ENCODE results near the gene STAT2. TPM values are rescaled to one million over a fixed set of nuclear protein-coding genes. Genes with fewer than 3 reads are reported as not detected.

The STAT2 gene
- total RNA-seq, result 291 and 409 TPM in 2 replicates

GRCh38 chr12:56359851-56360767 lies at the start of gene STAT2:
STAT2 (minus strand) TSS chr12:56360107; CDS start chr12:56356571, 3,536 bp downstream.

GRCh38 chr12:56362130-56363059 lies 2.5 kb upstream of the STAT2 start, which contains the start of gene APOF:
APOF (minus strand) TSS chr12:56362857; CDS start chr12:56362745, 112 bp downstream.

GRCh38 chr12:56338308-56339157 lies 21.4 kb downstream of the STAT2 start, which contains the start of gene IL23A:
IL23A (plus strand) TSS chr12:56338884; CDS start chr12:56339045, 161 bp downstream.

GRCh38 chr12:56333679-56334489 lies 26.0 kb downstream of the STAT2 start, which contains the start of gene PAN2:
PAN2 (minus strand) TSS chr12:56334000; CDS start chr12:56333094, 906 bp downstream.

GRCh38 chr12:56315622-56316473 lies 44.1 kb downstream of the STAT2 start, which contains the start of gene CNPY2:
CNPY2 (minus strand) TSS chr12:56315988; CDS start chr12:56315217, 771 bp downstream.

GRCh38 chr12:56299853-56300643 lies 59.9 kb downstream of the STAT2 start, which contains the start of gene CS:
CS (minus strand) TSS chr12:56300330; CDS start chr12:56300201, 129 bp downstream.

Other genes starting within 250 kb of the STAT2 start
- gene RPL41, start 243.5 kb downstream of the STAT2 start, total RNA-seq, result 1,465 and 2,446 TPM in 2 replicates
- gene ZC3H10, start 241.8 kb downstream of the STAT2 start, total RNA-seq, result 4.4 and 5.6 TPM in 2 replicates
- gene ESYT1, start 231.8 kb downstream of the STAT2 start, total RNA-seq, result 396 and 399 TPM in 2 replicates
- gene MYL6B, start 207.5 kb downstream of the STAT2 start, total RNA-seq, result 68.3 and 89.3 TPM in 2 replicates
- gene MYL6, start 201.7 kb downstream of the STAT2 start, total RNA-seq, result 1,139 and 2,051 TPM in 2 replicates
- gene SMARCC2, start 170.6 kb downstream of the STAT2 start, total RNA-seq, result 42.6 and 58.9 TPM in 2 replicates
- gene RNF41, start 138.2 kb downstream of the STAT2 start, total RNA-seq, result 82.5 and 144 TPM in 2 replicates
- 27.0 and 29.2 TPM in 2 replicates for gene NABP2, start 135.8 kb downstream of the STAT2 start, total RNA-seq
- not detected in 2 replicates for gene SLC39A5, start 130.1 kb downstream of the STAT2 start, total RNA-seq
- 14.0 and 15.9 TPM in 2 replicates for gene ANKRD52, start 101.7 kb downstream of the STAT2 start, total RNA-seq
- 8.6 and 11.9 TPM in 2 replicates for gene COQ10A, start 93.2 kb downstream of the STAT2 start, total RNA-seq
- gene CS, start 59.8 kb downstream of the STAT2 start, total RNA-seq, result 99.2 and 103 TPM in 2 replicates
- 47.8 and 76.2 TPM in 2 replicates for gene CNPY2, start 44.1 kb downstream of the STAT2 start, total RNA-seq
- gene PAN2, start 26.1 kb downstream of the STAT2 start, total RNA-seq, result 21.5 and 30.3 TPM in 2 replicates
- 0.50 and 0.58 TPM in 2 replicates for gene IL23A, start 21.2 kb downstream of the STAT2 start, total RNA-seq
- gene APOF, start 2.8 kb upstream of the STAT2 start, total RNA-seq, result not detected in 2 replicates
- 4.6 and 17.5 TPM in 2 replicates for gene TIMELESS, start 89.3 kb upstream of the STAT2 start, total RNA-seq
- gene MIP, start 94.5 kb upstream of the STAT2 start, total RNA-seq, result not detected in 2 replicates
- gene SPRYD4, start 108.5 kb upstream of the STAT2 start, total RNA-seq, result 1.7 and 2.2 TPM in 2 replicates
- gene GLS2, start 128.1 kb upstream of the STAT2 start, total RNA-seq, result under 0.01 and 0.73 TPM in 2 replicates
- 16.4 and 18.2 TPM in 2 replicates for gene RBMS2, start 161.7 kb upstream of the STAT2 start, total RNA-seq